ENCODE measurements around the gene IL1RAPL1.

IL1RAPL1 gene

GRCh38 chrX:29233592-29234183 is 646.4 kb downstream of the IL1RAPL1 start:
- TF ChIP-seq, protein P1, sequence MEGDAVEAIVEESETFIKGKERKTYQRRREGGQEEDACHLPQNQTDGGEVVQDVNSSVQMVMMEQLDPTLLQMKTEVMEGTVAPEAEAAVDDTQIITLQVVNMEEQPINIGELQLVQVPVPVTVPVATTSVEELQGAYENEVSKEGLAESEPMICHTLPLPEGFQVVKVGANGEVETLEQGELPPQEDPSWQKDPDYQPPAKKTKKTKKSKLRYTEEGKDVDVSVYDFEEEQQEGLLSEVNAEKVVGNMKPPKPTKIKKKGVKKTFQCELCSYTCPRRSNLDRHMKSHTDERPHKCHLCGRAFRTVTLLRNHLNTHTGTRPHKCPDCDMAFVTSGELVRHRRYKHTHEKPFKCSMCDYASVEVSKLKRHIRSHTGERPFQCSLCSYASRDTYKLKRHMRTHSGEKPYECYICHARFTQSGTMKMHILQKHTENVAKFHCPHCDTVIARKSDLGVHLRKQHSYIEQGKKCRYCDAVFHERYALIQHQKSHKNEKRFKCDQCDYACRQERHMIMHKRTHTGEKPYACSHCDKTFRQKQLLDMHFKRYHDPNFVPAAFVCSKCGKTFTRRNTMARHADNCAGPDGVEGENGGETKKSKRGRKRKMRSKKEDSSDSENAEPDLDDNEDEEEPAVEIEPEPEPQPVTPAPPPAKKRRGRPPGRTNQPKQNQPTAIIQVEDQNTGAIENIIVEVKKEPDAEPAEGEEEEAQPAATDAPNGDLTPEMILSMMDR (IDR thresholded peaks at IDR 0.05) = no peak

GRCh38 chrX:29237972-29238371 is 650.7 kb downstream of the IL1RAPL1 start:
- TF ChIP-seq, protein P1 (IDR thresholded peaks at IDR 0.05) = no peak

DNA sequence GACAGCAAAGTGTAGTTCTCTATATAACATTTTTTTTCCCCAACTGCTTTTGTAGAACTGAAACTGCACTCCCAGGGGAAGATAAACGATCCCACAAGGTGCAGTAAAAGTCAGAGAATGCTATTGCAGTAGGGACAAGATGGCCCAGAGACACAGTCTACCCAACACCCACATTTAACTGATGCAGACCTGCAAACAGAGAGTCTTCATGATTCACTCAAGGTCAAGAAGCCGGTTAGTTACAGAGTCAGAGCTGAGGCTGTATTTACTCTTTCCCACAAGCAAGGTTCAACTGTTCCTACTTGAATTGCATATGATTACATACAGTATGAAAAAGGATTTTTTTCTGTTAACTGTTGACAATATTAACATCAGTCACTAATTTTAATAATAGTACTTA is 654.6 kb downstream of the IL1RAPL1 start:
- TF ChIP-seq, protein P1 (IDR thresholded peaks at IDR 0.05) = no peak

DNA sequence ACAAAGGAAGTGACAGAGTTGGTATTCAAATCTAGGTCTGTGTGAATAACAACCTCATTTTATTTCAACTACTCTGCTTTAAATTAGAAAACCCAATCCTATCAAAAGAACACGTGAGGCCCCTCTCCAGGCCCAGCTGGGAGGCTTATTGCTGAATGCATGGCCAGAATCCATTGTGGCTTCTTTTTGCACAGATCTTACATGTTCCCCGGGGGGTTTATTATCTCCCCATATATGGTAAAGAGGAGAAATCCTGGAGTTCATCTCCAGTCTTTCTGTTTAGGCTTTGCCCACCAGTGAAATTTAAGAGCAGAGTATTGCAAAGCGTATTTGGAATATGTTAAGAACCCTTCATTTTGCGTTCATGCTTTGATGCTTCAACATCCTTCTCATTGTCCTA is 655.6 kb downstream of the IL1RAPL1 start:
- TF ChIP-seq, protein P1 (IDR thresholded peaks at IDR 0.05) = no peak

DNA sequence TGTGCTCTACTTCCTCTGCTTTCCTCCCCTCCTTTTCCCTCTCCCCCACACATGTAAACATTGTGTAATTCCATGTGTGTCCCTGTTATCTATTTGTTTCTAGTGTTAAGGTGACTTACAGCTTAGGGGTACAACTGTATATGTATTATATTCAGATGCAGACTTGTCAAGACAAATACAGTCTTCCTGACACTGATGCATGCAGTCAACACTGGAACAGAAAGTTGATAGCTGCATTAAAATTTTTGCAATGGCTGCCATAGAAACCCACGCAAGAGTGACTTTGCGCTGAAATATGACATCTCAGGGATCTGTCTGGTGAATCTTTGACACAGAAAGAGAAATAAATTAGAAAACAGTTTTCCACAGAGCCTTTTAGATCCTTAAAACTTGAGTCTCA is 656.7 kb downstream of the IL1RAPL1 start:
- TF ChIP-seq, protein P1 (IDR thresholded peaks at IDR 0.05) = no peak

GRCh38 chrX:29254515-29254914 is 667.3 kb downstream of the IL1RAPL1 start:
- TF ChIP-seq, protein P1 (IDR thresholded peaks at IDR 0.05) = no peak

- TF ChIP-seq, protein P1 (IDR thresholded peaks at IDR 0.05) = no peak
These were observed 670.3 kb downstream of the IL1RAPL1 start for GRCh38 chrX:29257521-29257920.

DNA sequence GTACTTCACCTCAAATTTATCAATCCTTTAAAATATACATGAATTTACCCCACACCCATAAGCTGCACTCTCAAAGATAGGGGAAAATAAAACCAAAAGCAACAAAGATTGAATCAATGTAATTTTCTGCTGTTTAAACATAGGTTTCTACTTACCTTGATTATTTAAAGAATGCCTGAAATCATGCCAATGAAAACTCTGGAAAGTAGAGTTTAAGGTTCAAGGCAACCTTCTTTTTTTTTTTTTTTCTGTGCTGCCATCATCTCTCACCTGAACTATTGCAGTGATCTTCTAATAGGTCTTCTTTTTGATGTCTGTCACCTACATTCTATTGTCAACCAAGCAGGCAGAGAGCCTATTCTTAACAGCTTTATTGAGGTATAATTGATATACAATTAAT is 682.1 kb downstream of the IL1RAPL1 start:
- TF ChIP-seq, protein P1 (IDR thresholded peaks at IDR 0.05) = no peak

Data from LNCAP (cell line).